IMR-90 (cell line): ENCODE measurements around the gene SLC38A9. TPM values are rescaled to one million over a fixed set of nuclear protein-coding genes. Genes with fewer than 3 reads are reported as not detected.

Experiments
- ATAC-seq: fragments of 200-7000 bp; cut with Tn5 transposase; 2 replicates; pipeline ENCODE4 v1.9.1; 2020; ENCODE audit warnings: low read depth, mild to moderate bottlenecking, moderate library complexity
- BruUV-seq: library from RNA; stranded (reverse); fragments of 400-500 nt; replicated peaks from 2 replicates; lab custom pipeline; 2021; lab: Mats Ljungman, UMichigan
- CTCF ChIA-PET: fragments of 300-600 bp; formaldehyde crosslinking; extraction: SDS; loops from one replicate; lab custom pipeline; 2021; ENCODE audit warnings: antibody characterized with exemption; lab: Yijun Ruan, JAX
- POLR2A ChIA-PET: fragments of 300-600 bp; sonication (Branson Sonifier 250); formaldehyde crosslinking; loops from one replicate; lab custom pipeline; 2022; ENCODE audit warnings: antibody characterized with exemption; ENCODE audit not compliant: unreplicated experiment; lab: Charles Lee
- DNase-seq: peaks from one replicate; pipeline ENCODE4 v3.0.0; 2013
- H2AFZ ChIP-seq: replicated peaks from 2 replicates; pipeline ENCODE3; 2013; ENCODE audit warnings: low read length, mild to moderate bottlenecking; ENCODE audit not compliant: poor library complexity
- H2AK5ac ChIP-seq: 2 replicates; pipeline ENCODE4 v1.6.1; 2013; ENCODE audit warnings: low read depth, low read length, inconsistent platforms
- H2AK9ac ChIP-seq: replicated peaks from 2 replicates; pipeline ENCODE3; 2013; ENCODE audit warnings: mild to moderate bottlenecking, low read depth, low read length, moderate library complexity; ENCODE audit not compliant: poor library complexity
- H2BK120ac ChIP-seq: 2 replicates; pipeline ENCODE4 v1.6.1; 2013; ENCODE audit warnings: low read depth, low read length, inconsistent platforms
- H2BK15ac ChIP-seq: 3 replicates; pipeline ENCODE4 v1.6.1; 2013; ENCODE audit warnings: low read depth, low read length, inconsistent platforms
- H2BK20ac ChIP-seq: 2 replicates; pipeline ENCODE4 v1.6.1; 2013; ENCODE audit warnings: low read depth, mild to moderate bottlenecking, inconsistent platforms, low read length, moderate library complexity
- H2BK5ac ChIP-seq: 2 replicates; pipeline ENCODE4 v1.6.1; 2013; ENCODE audit warnings: mild to moderate bottlenecking, low read depth, low read length, inconsistent platforms; ENCODE audit not compliant: poor library complexity, severe bottlenecking
- H3K14ac ChIP-seq: replicated peaks from 2 replicates; pipeline ENCODE4 v1.6.1; 2013; ENCODE audit warnings: low read depth, low read length, inconsistent platforms
- H3K18ac ChIP-seq: 2 replicates; pipeline ENCODE4 v1.6.1; 2013; ENCODE audit warnings: low read depth, low read length, control low read depth
- H3K23ac ChIP-seq: 2 replicates; pipeline ENCODE4 v1.6.1; 2013; ENCODE audit warnings: low read depth, low read length, inconsistent platforms
- H3K27ac ChIP-seq: 2 replicates; pipeline ENCODE4 v1.5.1; 2013; ENCODE audit warnings: mild to moderate bottlenecking, control low read depth, low read length; ENCODE audit not compliant: insufficient read depth
- H3K27me3 ChIP-seq: 2 replicates; pipeline ENCODE4 v1.6.1; 2013; ENCODE audit warnings: low read length; ENCODE audit not compliant: control insufficient read depth, insufficient read depth
- H3K36me3 ChIP-seq: 2 replicates; pipeline ENCODE4 v1.6.1; 2013; ENCODE audit warnings: low read length, mixed read lengths; ENCODE audit not compliant: control insufficient read depth, insufficient read depth
- H3K4ac ChIP-seq: 2 replicates; pipeline ENCODE4 v1.6.1; 2013; ENCODE audit warnings: low read depth, low read length, inconsistent platforms
- H3K4me1 ChIP-seq: 2 replicates; pipeline ENCODE4 v1.6.1; 2013; ENCODE audit warnings: low read length, mixed read lengths; ENCODE audit not compliant: control insufficient read depth, insufficient read depth
- H3K4me2 ChIP-seq: 2 replicates; pipeline ENCODE4 v1.6.1; 2013; ENCODE audit warnings: low read depth, mild to moderate bottlenecking, control low read depth, low read length, moderate library complexity
- H3K4me3 ChIP-seq: 2 replicates; pipeline ENCODE4 v1.5.1; 2013; ENCODE audit warnings: low read depth, mild to moderate bottlenecking, control low read depth, low read length, moderate library complexity; ENCODE audit not compliant: insufficient read depth
- H3K56ac ChIP-seq: 2 replicates; pipeline ENCODE4 v1.6.1; 2013; ENCODE audit warnings: low read length, inconsistent platforms; ENCODE audit not compliant: insufficient read depth; ENCODE audit errors: extremely low read depth
- H3K79me1 ChIP-seq, 2 experiments: 2 replicates each; pipeline ENCODE4 v1.6.1; 2013; ENCODE audit warnings: low read length in 2 of 2, inconsistent platforms in 1 of 2, low read depth in 1 of 2
- H3K9ac ChIP-seq: 2 replicates; pipeline ENCODE4 v1.6.1; 2013; ENCODE audit warnings: low read depth, low read length, control low read depth
- H3K9me1 ChIP-seq: 2 replicates; pipeline ENCODE4 v1.6.1; 2013; ENCODE audit warnings: low read length, inconsistent platforms; ENCODE audit not compliant: insufficient read depth
- H3K9me3 ChIP-seq: 2 replicates; pipeline ENCODE4 v1.6.1; 2013; ENCODE audit warnings: low read length; ENCODE audit not compliant: control insufficient read depth, insufficient read depth
- H4K20me1 ChIP-seq: 2 replicates; pipeline ENCODE4 v1.6.1; 2013; ENCODE audit warnings: low read length, inconsistent platforms; ENCODE audit not compliant: insufficient read depth
- H4K5ac ChIP-seq: 2 replicates; pipeline ENCODE4 v1.6.1; 2013; ENCODE audit warnings: mild to moderate bottlenecking, low read depth, low read length, control low read depth
- H4K8ac ChIP-seq, 2 experiments: 2 replicates each; pipeline ENCODE4 v1.6.1; 2013; ENCODE audit warnings: low read depth in 2 of 2, low read length in 2 of 2, control low read depth in 1 of 2, inconsistent platforms in 1 of 2
- H4K91ac ChIP-seq: 2 replicates; pipeline ENCODE4 v1.6.1; 2013; ENCODE audit warnings: low read depth, low read length, inconsistent platforms; ENCODE audit not compliant: insufficient read depth
- CEBPB ChIP-seq: IDR thresholded peaks from 2 replicates; pipeline ENCODE4 v1.6.1; 2012; ENCODE audit warnings: low read depth, low read length, improper control_type of control experiment
- CHD1 ChIP-seq: IDR thresholded peaks from 2 replicates; pipeline ENCODE4 v1.6.1; 2012; ENCODE audit warnings: low read depth, low read length, improper control_type of control experiment
- MAFK ChIP-seq: IDR thresholded peaks from 2 replicates; pipeline ENCODE4 v1.6.1; 2012; ENCODE audit warnings: low read depth, low read length, improper control_type of control experiment
- MAZ ChIP-seq: IDR thresholded peaks from 2 replicates; pipeline ENCODE4 v1.6.1; 2012; ENCODE audit warnings: low read depth, mild to moderate bottlenecking, low read length, improper control_type of control experiment, moderate library complexity, borderline replicate concordance
- POLR2A ChIP-seq: IDR thresholded peaks from 2 replicates; pipeline ENCODE4 v1.6.1; 2012; ENCODE audit warnings: mild to moderate bottlenecking, low read depth, low read length
- RCOR1 ChIP-seq: IDR thresholded peaks from 2 replicates; pipeline ENCODE4 v1.6.1; 2012; ENCODE audit warnings: mild to moderate bottlenecking, low read length, improper control_type of control experiment; ENCODE audit not compliant: insufficient replicate concordance
- RFX5 ChIP-seq: IDR thresholded peaks from 2 replicates; pipeline ENCODE4 v1.8.0; 2012; ENCODE audit warnings: low read depth, mild to moderate bottlenecking, low read length, moderate library complexity
- SMC3 ChIP-seq: fragments of 150-350 bp; IDR thresholded peaks from 2 replicates; pipeline ENCODE4 v1.6.1; 2016; ENCODE audit warnings: low read depth, mild to moderate bottlenecking, antibody characterized with exemption, low read length, moderate library complexity
- WGBS, 2 experiments: methylation state at CpG; one replicate each; pipeline versions ENCODE4 v1.1.5 to v1.1.7; 2013; ENCODE audit warnings: missing lambda C conversion rate in 2 of 2; ENCODE audit not compliant: insufficient read length in 1 of 2; ENCODE audit errors: extremely low coverage in 2 of 2; 5-methylcytosine and 5-hydroxymethylcytosine counted together
- dilution Hi-C: fragments of 300-500 bp; cut with HindIII; formaldehyde crosslinking; loops from one replicate; pipeline ENCODE4 v1.14.3; 2018; ENCODE audit warnings: low sequenced_read_pairs; ENCODE audit not compliant: unreplicated experiment
- in situ Hi-C: fragments of 300-500 bp; cut with MboI; formaldehyde crosslinking; loops from 3 replicates; pipeline ENCODE4 v1.14.3; 2019; ENCODE audit warnings: low sequenced_read_pairs, inconsistent platforms, mixed read lengths
- intact Hi-C: fragments of 100-400 bp; cut with micrococcal nuclease; formaldehyde crosslinking; loops from 2 replicates; pipeline ENCODE4 v1.10.0; 2022
- polyA plus RNA-seq, 3 experiments: library from polyadenylated mRNA; depleted of rRNA; stranded (reverse); fragments of >200 nt; gene quantifications; 2 replicates each; pipeline ENCODE4 v1.2.3, GENCODE V29; 2012; ENCODE audit warnings: low replicate concordance in 1 of 3
- total RNA-seq: library from RNA; depleted of rRNA; stranded (reverse); fragments of >200 nt; gene quantifications from 2 replicates; pipeline ENCODE4 v1.2.3, GENCODE V29; 2012
- TF ChIP-seq, protein P1 (sequence below): fragments of 150-350 bp; IDR thresholded peaks from 2 replicates; pipeline ENCODE4 v1.6.1; 2016; ENCODE audit warnings: low read depth, mild to moderate bottlenecking, low read length, moderate library complexity, borderline replicate concordance

The SLC38A9 gene
- total and polyA plus RNA-seq, 2 of the 4 experiments (the other 2 are of a cell fraction) = 10.5 to 24.2 TPM

DNA sequence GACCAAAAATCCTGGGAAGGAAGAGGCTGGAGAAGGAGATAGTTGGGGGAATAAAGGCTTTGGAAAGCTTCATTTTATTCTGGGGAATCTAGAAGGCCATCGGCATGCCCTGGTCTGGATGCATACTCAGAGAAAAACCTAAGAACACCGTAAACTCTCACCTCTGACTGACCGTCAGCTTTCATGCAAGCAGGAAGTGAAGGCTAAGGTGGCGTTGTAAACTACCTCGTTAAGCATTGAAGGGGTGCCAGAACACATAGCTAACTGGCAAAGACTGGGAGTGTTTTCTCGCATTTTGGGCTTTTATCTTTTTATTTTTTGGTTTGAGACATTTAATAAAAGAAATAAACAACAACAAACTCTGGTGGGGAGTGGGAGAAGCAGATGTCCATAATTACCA, 2.6 kb upstream of the SLC38A9 start:
- no peak overlapping the region for H2BK5ac ChIP-seq
- DNase-seq (no peak), ATAC-seq (no peak)
- WGBS, 2 experiments = 100% methylated on average over 1 of the region's 6 CpGs; no CpG with 5 or more reads in 1 of the 2 experiments
- TF ChIP-seq RCOR1 (no peak), CEBPB (no peak), POLR2A (no peak), MAFK (no peak), MAZ (no peak), SMC3 (no peak), CHD1 (no peak), RFX5 (no peak)
- TF ChIP-seq, protein P1, sequence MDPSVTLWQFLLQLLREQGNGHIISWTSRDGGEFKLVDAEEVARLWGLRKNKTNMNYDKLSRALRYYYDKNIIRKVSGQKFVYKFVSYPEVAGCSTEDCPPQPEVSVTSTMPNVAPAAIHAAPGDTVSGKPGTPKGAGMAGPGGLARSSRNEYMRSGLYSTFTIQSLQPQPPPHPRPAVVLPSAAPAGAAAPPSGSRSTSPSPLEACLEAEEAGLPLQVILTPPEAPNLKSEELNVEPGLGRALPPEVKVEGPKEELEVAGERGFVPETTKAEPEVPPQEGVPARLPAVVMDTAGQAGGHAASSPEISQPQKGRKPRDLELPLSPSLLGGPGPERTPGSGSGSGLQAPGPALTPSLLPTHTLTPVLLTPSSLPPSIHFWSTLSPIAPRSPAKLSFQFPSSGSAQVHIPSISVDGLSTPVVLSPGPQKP = no peak
- no peak overlapping the region for H2BK20ac ChIP-seq
- intact Hi-C loops = loop anchor here (5.0 to 10.0 kb wide), 2 partner anchors 208 to 490 kb away; no protein-coding TSS in a partner anchor
- no peak overlapping the region for H4K5ac ChIP-seq
- H3K4me2 ChIP-seq = no peak overlapping the region
- H3K56ac ChIP-seq = no peak overlapping the region
- dilution Hi-C loops = no loop called here
- no peak overlapping the region for H2AFZ ChIP-seq
- H3K27me3 ChIP-seq = no peaks in the 10 kb centered on the region
- peaks cover 2% of the 10 kb centered on the region; the same call in 1 of the 2 replicates for H3K4me1 ChIP-seq
- ChIA-PET CTCF (no interaction called here), POLR2A (no interaction called here)
- H4K20me1 ChIP-seq = no peaks in the 10 kb centered on the region
- no peak overlapping the region for H2AK9ac ChIP-seq
- no peak overlapping the region for H3K9ac ChIP-seq
- H3K79me1 ChIP-seq = peaks cover 6 to 14% of the 10 kb centered on the region in 2 experiments
- no peak overlapping the region for H3K4me3 ChIP-seq
- no peak overlapping the region for H4K91ac ChIP-seq
- H3K9me3 ChIP-seq = no peaks in the 10 kb centered on the region
- H3K9me1 ChIP-seq = 0 out of 2 replicates have a peak, but pooled peaks cover 5% of the 10 kb centered on the region
- BruUV-seq = no TSS peak
- no peak overlapping the region for H3K27ac ChIP-seq
- no peak overlapping the region for H2BK120ac ChIP-seq
- H4K8ac ChIP-seq = no peak overlapping the region
- H2BK15ac ChIP-seq = no peak overlapping the region
- H3K14ac ChIP-seq = no peak overlapping the region
- no peaks in the 10 kb centered on the region for H3K36me3 ChIP-seq
- no peak overlapping the region for H2AK5ac ChIP-seq
- H3K18ac ChIP-seq = no peak overlapping the region
- H3K23ac ChIP-seq = no peak overlapping the region
- in situ Hi-C loops = no loop called here
- H3K4ac ChIP-seq = no peak overlapping the region
